ENCODE measurements around the gene SCNN1B. TPM values are rescaled to one million over a fixed set of nuclear protein-coding genes. Genes with fewer than 3 reads are reported as not detected.

The SCNN1B gene
- total RNA-seq, 2 donors from 2014 or later = not detected

GRCh38 chr16:23333034-23333579 is 31.0 kb downstream of the SCNN1B start:
- Histone ChIP-seq H3K4me1 (ENCODE audit: control insufficient read depth, insufficient read depth, low read length) (no peaks in the 10 kb centered on the region), H3K36me3 (ENCODE audit: control insufficient read depth, insufficient read depth, low read length) (no peaks in the 10 kb centered on the region), H3K9me3 (ENCODE audit: control insufficient read depth, low read length) (no peaks in the 10 kb centered on the region), H3K9ac (ENCODE audit: extremely low read depth, low read length, poor library complexity, severe bottlenecking) (no peak overlapping the region), H3K4me3 (ENCODE audit: low read length) (no peak overlapping the region), H3K27me3 (ENCODE audit: control insufficient read depth, insufficient read depth, low read length, poor library complexity, severe bottlenecking) (no peaks in the 10 kb centered on the region), H3K27ac (ENCODE audit: low read depth, low read length) (no peak overlapping the region)
- Mint-ChIP-seq H3K27ac (no peak overlapping the region), H3K36me3 (ENCODE audit: low read depth) (no peaks in the 10 kb centered on the region), H3K9me3 (no peaks in the 10 kb centered on the region), H3K4me3 (no peak overlapping the region), H3K27me3 (ENCODE audit: insufficient read depth) (peaks cover 2% of the 10 kb centered on the region), H3K4me1 (no peaks in the 10 kb centered on the region)
- 82 to 92% methylated on average over 2 to 4 of the region's 4 CpGs for WGBS, 2 experiments (ENCODE audit: insufficient coverage in 1 of 2, insufficient read length in 1 of 2)
- no peak for DNase-seq
- TF ChIP-seq, protein P1, sequence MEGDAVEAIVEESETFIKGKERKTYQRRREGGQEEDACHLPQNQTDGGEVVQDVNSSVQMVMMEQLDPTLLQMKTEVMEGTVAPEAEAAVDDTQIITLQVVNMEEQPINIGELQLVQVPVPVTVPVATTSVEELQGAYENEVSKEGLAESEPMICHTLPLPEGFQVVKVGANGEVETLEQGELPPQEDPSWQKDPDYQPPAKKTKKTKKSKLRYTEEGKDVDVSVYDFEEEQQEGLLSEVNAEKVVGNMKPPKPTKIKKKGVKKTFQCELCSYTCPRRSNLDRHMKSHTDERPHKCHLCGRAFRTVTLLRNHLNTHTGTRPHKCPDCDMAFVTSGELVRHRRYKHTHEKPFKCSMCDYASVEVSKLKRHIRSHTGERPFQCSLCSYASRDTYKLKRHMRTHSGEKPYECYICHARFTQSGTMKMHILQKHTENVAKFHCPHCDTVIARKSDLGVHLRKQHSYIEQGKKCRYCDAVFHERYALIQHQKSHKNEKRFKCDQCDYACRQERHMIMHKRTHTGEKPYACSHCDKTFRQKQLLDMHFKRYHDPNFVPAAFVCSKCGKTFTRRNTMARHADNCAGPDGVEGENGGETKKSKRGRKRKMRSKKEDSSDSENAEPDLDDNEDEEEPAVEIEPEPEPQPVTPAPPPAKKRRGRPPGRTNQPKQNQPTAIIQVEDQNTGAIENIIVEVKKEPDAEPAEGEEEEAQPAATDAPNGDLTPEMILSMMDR (conservative IDR thresholded peaks at IDR 0.05) = no peak

- H3K27ac ChIP-seq (ENCODE audit: low read depth, low read length) = no peak overlapping the region
Measured at GRCh38 chr16:23333831-23334456, 31.8 kb downstream of the SCNN1B start.

GRCh38 chr16:23334457-23334853 is 32.4 kb downstream of the SCNN1B start:
- Mint-ChIP-seq H3K27ac (no peak overlapping the region), H3K4me3 (no peak overlapping the region), H3K36me3 (ENCODE audit: low read depth) (no peaks in the 10 kb centered on the region), H3K4me1 (no peaks in the 10 kb centered on the region), H3K9me3 (no peaks in the 10 kb centered on the region), H3K27me3 (ENCODE audit: insufficient read depth) (peaks cover 2% of the 10 kb centered on the region)
- 89 to 100% methylated on average over 3 of the region's 3 CpGs for WGBS, 2 experiments (ENCODE audit: insufficient coverage in 1 of 2, insufficient read length in 1 of 2)
- H3K4me3 ChIP-seq (ENCODE audit: low read length) = no peak overlapping the region
- no peaks in the 10 kb centered on the region for H3K27me3 ChIP-seq (ENCODE audit: control insufficient read depth, insufficient read depth, low read length, poor library complexity, severe bottlenecking)
- TF ChIP-seq, protein P1 (conservative IDR thresholded peaks at IDR 0.05) = no peak
- no peaks in the 10 kb centered on the region for H3K4me1 ChIP-seq (ENCODE audit: control insufficient read depth, insufficient read depth, low read length)
- no peak for DNase-seq
- no peaks in the 10 kb centered on the region for H3K9me3 ChIP-seq (ENCODE audit: control insufficient read depth, low read length)
- no peak overlapping the region for H3K9ac ChIP-seq (ENCODE audit: extremely low read depth, low read length, poor library complexity, severe bottlenecking)
- H3K36me3 ChIP-seq (ENCODE audit: control insufficient read depth, insufficient read depth, low read length) = no peaks in the 10 kb centered on the region
- no peak overlapping the region for H3K27ac ChIP-seq (ENCODE audit: low read depth, low read length)

More at GRCh38 chr16:23333831-23334456, 31.8 kb downstream of the SCNN1B start:
- H3K4me1 Mint-ChIP-seq = no peaks in the 10 kb centered on the region
- TF ChIP-seq, protein P1 (conservative IDR thresholded peaks at IDR 0.05) = no peak
- H3K36me3 ChIP-seq (ENCODE audit: control insufficient read depth, insufficient read depth, low read length) = no peaks in the 10 kb centered on the region
- no peaks in the 10 kb centered on the region for H3K9me3 Mint-ChIP-seq
- peaks cover 2% of the 10 kb centered on the region for H3K27me3 Mint-ChIP-seq (ENCODE audit: insufficient read depth)
- no peak overlapping the region for H3K27ac Mint-ChIP-seq
- H3K4me3 Mint-ChIP-seq = no peak overlapping the region
- H3K9ac ChIP-seq (ENCODE audit: extremely low read depth, low read length, poor library complexity, severe bottlenecking) = no peak overlapping the region
- H3K27me3 ChIP-seq (ENCODE audit: control insufficient read depth, insufficient read depth, low read length, poor library complexity, severe bottlenecking) = no peaks in the 10 kb centered on the region
- no peaks in the 10 kb centered on the region for H3K4me1 ChIP-seq (ENCODE audit: control insufficient read depth, insufficient read depth, low read length)
- WGBS, 2 experiments (ENCODE audit: insufficient coverage in 1 of 2, insufficient read length in 1 of 2) = 88 to 91% methylated on average over 5 to 11 of the region's 11 CpGs
- no peaks in the 10 kb centered on the region for H3K36me3 Mint-ChIP-seq (ENCODE audit: low read depth)
- H3K9me3 ChIP-seq (ENCODE audit: control insufficient read depth, low read length) = no peaks in the 10 kb centered on the region
- no peak overlapping the region for H3K4me3 ChIP-seq (ENCODE audit: low read length)
- DNase-seq = no peak
